ENCODE results near the gene TMEM270. TPM values are rescaled to one million over a fixed set of nuclear protein-coding genes. Genes with fewer than 3 reads are reported as not detected.
A peak's percentile ranks its signal among the peaks of the same experiment; 100 is the strongest.

TMEM270 gene
- total and polyA plus RNA-seq, 5 donors, result not detected

GRCh38 chr7:73891178-73891885 lies 30.4 kb downstream of the TMEM270 start:
- WGBS, result 76% methylated on average over 16 of the region's 16 CpGs
- H3K4me3 ChIP-seq (ENCODE audit: low read length), result no peak overlapping the region
- H3K27me3 ChIP-seq (ENCODE audit: control insufficient read depth, insufficient read depth), result no peaks in the 10 kb centered on the region
- ATAC-seq, result no peak
- intact Hi-C loops (cut with DNase I), result loop anchor here in 3 of 4 donors (5.0 to 10.0 kb wide), 4 partner anchors 93 to 141 kb away; partner anchors contain the start of gene ELN (in 1 of the 3)
- no peaks in the 10 kb centered on the region for H3K9me3 ChIP-seq (ENCODE audit: control insufficient read depth, low read length)
- H3K4me1 ChIP-seq (ENCODE audit: control insufficient read depth, insufficient read depth, low read length), result peaks cover 14% of the 10 kb centered on the region
- peak overlapping the region; percentile 16 for H3K27ac ChIP-seq (ENCODE audit: low read length)
- peak in 2 of 3 donors; percentile 64 to 69 for DNase-seq

- DNase-seq (peak in 2 of 3 donors; percentile 84 to 85), ATAC-seq (no peak)
- WGBS, result 41% methylated on average over 11 of the region's 11 CpGs
- Histone ChIP-seq H3K9me3 (ENCODE audit: control insufficient read depth, low read length) (no peaks in the 10 kb centered on the region), H3K27ac (ENCODE audit: low read length) (peak overlapping the region; percentile 14), H3K4me1 (ENCODE audit: control insufficient read depth, insufficient read depth, low read length) (peaks cover 5% of the 10 kb centered on the region), H3K4me3 (ENCODE audit: low read length) (no peak overlapping the region), H3K27me3 (ENCODE audit: control insufficient read depth, insufficient read depth) (no peaks in the 10 kb centered on the region)
- intact Hi-C loops (cut with DNase I), result loop anchor here in 3 of 4 donors (5.0 to 10.0 kb wide), 4 partner anchors 92 to 140 kb away; partner anchors contain the start of gene ELN (in 1 of the 3)
These were observed 31.3 kb downstream of the TMEM270 start for GRCh38 chr7:73892003-73892999.

GRCh38 chr7:73893342-73894101 lies 32.6 kb downstream of the TMEM270 start:
- 52% methylated on average over 22 of the region's 22 CpGs for WGBS
- Histone ChIP-seq H3K9me3 (ENCODE audit: control insufficient read depth, low read length) (no peaks in the 10 kb centered on the region), H3K27me3 (ENCODE audit: control insufficient read depth, insufficient read depth) (no peaks in the 10 kb centered on the region), H3K4me3 (ENCODE audit: low read length) (no peak overlapping the region), H3K4me1 (ENCODE audit: control insufficient read depth, insufficient read depth, low read length) (peaks cover 5% of the 10 kb centered on the region), H3K27ac (ENCODE audit: low read length) (peak overlapping the region; percentile 13)
- ATAC-seq (peak; percentile 56 to 66), DNase-seq (peak; percentile 90 to 94 (median 94))
- intact Hi-C loops (cut with DNase I), result loop anchor here in 3 of 4 donors (5.0 to 10.0 kb wide), 4 partner anchors 91 to 139 kb away; partner anchors contain the start of gene ELN (in 1 of the 3)

- peak in 1 of 3 donors; percentile 44 for DNase-seq
- Histone ChIP-seq H3K9me3 (ENCODE audit: control insufficient read depth, low read length) (no peaks in the 10 kb centered on the region), H3K4me1 (ENCODE audit: control insufficient read depth, insufficient read depth, low read length) (peaks cover 5% of the 10 kb centered on the region), H3K4me3 (ENCODE audit: low read length) (no peak overlapping the region), H3K27ac (ENCODE audit: low read length) (peak overlapping the region; percentile 13), H3K27me3 (ENCODE audit: control insufficient read depth, insufficient read depth) (no peaks in the 10 kb centered on the region)
- 76% methylated on average over 6 of the region's 6 CpGs for WGBS
- no peak for ATAC-seq
- intact Hi-C loops (cut with DNase I), result loop anchor here in 3 of 4 donors (5.0 to 10.0 kb wide), 4 partner anchors 91 to 138 kb away; partner anchors contain the start of gene ELN (in 1 of the 3)
These were observed 33.2 kb downstream of the TMEM270 start for GRCh38 chr7:73894166-73894565.

- 41% methylated on average over 20 of the region's 20 CpGs for WGBS
- ATAC-seq (peak; percentile 82 to 88), DNase-seq (peak; percentile 93 to 96 (median 95))
- Histone ChIP-seq H3K4me3 (ENCODE audit: low read length) (no peak overlapping the region), H3K4me1 (ENCODE audit: control insufficient read depth, insufficient read depth, low read length) (peaks cover 5% of the 10 kb centered on the region), H3K27me3 (ENCODE audit: control insufficient read depth, insufficient read depth) (no peaks in the 10 kb centered on the region), H3K9me3 (ENCODE audit: control insufficient read depth, low read length) (no peaks in the 10 kb centered on the region), H3K27ac (ENCODE audit: low read length) (peak overlapping the region; percentile 25)
- intact Hi-C loops (cut with DNase I), result loop anchor here in 3 of 4 donors (5.0 to 10.0 kb wide), 4 partner anchors 90 to 137 kb away; partner anchors contain the start of gene ELN (in 1 of the 3)
These were observed 34.0 kb downstream of the TMEM270 start for GRCh38 chr7:73894733-73895551.

GRCh38 chr7:73895626-73896025 lies 34.7 kb downstream of the TMEM270 start:
- intact Hi-C loops (cut with DNase I), result loop anchor here in 2 of 4 donors (10.0 kb wide), 3 partner anchors 89 to 129 kb away; partner anchors contain the start of gene ELN (in 1 of the 2)
- Histone ChIP-seq H3K9me3 (ENCODE audit: control insufficient read depth, low read length) (no peaks in the 10 kb centered on the region), H3K4me1 (ENCODE audit: control insufficient read depth, insufficient read depth, low read length) (peaks cover 2% of the 10 kb centered on the region), H3K4me3 (ENCODE audit: low read length) (no peak overlapping the region), H3K27me3 (ENCODE audit: control insufficient read depth, insufficient read depth) (no peaks in the 10 kb centered on the region), H3K27ac (ENCODE audit: low read length) (no peak overlapping the region)
- DNase-seq (no peak), ATAC-seq (no peak)
- 67% methylated on average over 3 of the region's 3 CpGs for WGBS

- H3K4me3 ChIP-seq (ENCODE audit: low read length), result no peak overlapping the region
- H3K4me1 ChIP-seq (ENCODE audit: control insufficient read depth, insufficient read depth, low read length), result peaks cover 2% of the 10 kb centered on the region
- H3K27ac ChIP-seq (ENCODE audit: low read length), result no peak overlapping the region
- 70% methylated on average over 1 of the region's 1 CpG for WGBS
- intact Hi-C loops (cut with DNase I), result loop anchor here in 2 of 4 donors (10.0 kb wide), 3 partner anchors 88 to 128 kb away; partner anchors contain the start of gene ELN (in 1 of the 2)
- no peaks in the 10 kb centered on the region for H3K27me3 ChIP-seq (ENCODE audit: control insufficient read depth, insufficient read depth)
- DNase-seq (peak in 1 of 3 donors; percentile 55), ATAC-seq (no peak)
- no peaks in the 10 kb centered on the region for H3K9me3 ChIP-seq (ENCODE audit: control insufficient read depth, low read length)
These were observed 35.5 kb downstream of the TMEM270 start for GRCh38 chr7:73896454-73896853.

- intact Hi-C loops (cut with DNase I), result loop anchor here in 2 of 4 donors (10.0 kb wide), 3 partner anchors 85 to 125 kb away; partner anchors contain the start of gene ELN (in 1 of the 2)
- ATAC-seq, result no peak
These were observed 38.8 kb downstream of the TMEM270 start for GRCh38 chr7:73899731-73900142.

GRCh38 chr7:73900286-73900685 lies 39.3 kb downstream of the TMEM270 start:
- peak in 1 of 3 donors; percentile 50 for DNase-seq
- intact Hi-C loops (cut with DNase I), result no loop called here
- 32% methylated on average over 5 of the region's 5 CpGs for WGBS
- ATAC-seq, result peak in 1 of 2 donors; percentile 36
- no peak overlapping the region for H3K4me3 ChIP-seq (ENCODE audit: low read length)
- no peaks in the 10 kb centered on the region for H3K27me3 ChIP-seq (ENCODE audit: control insufficient read depth, insufficient read depth)
- no peak overlapping the region for H3K27ac ChIP-seq (ENCODE audit: low read length)
- no peaks in the 10 kb centered on the region for H3K9me3 ChIP-seq (ENCODE audit: control insufficient read depth, low read length)
- H3K4me1 ChIP-seq (ENCODE audit: control insufficient read depth, insufficient read depth, low read length), result no peaks in the 10 kb centered on the region

More at GRCh38 chr7:73899731-73900142, 38.8 kb downstream of the TMEM270 start:
- Histone ChIP-seq H3K9me3 (ENCODE audit: control insufficient read depth, low read length) (no peaks in the 10 kb centered on the region), H3K4me1 (ENCODE audit: control insufficient read depth, insufficient read depth, low read length) (no peaks in the 10 kb centered on the region), H3K4me3 (ENCODE audit: low read length) (no peak overlapping the region), H3K27ac (ENCODE audit: low read length) (no peak overlapping the region), H3K27me3 (ENCODE audit: control insufficient read depth, insufficient read depth) (no peaks in the 10 kb centered on the region)
- 72% methylated on average over 15 of the region's 15 CpGs for WGBS
- DNase-seq, result peak in 2 of 3 donors; percentile 36 to 66

Measured in right cardiac atrium (tissue), 5 donors.